Panc1 (cell line): ENCODE measurements around the gene TJP2. TPM values are rescaled to one million over a fixed set of nuclear protein-coding genes. Genes with fewer than 3 reads are reported as not detected.

Experiments
- ATAC-seq: fragments of 200-7000 bp; cut with Tn5 transposase; 2 replicates; pipeline ENCODE4 v1.9.1; 2020; ENCODE audit warnings: mild to moderate bottlenecking, moderate library complexity
- BruUV-seq: library from RNA; stranded (reverse); fragments of 400-500 nt; replicated peaks from 2 replicates; lab custom pipeline; 2021; lab: Mats Ljungman, UMichigan
- CTCF ChIA-PET: fragments of 300-600 bp; sonication (Branson Sonifier 250); formaldehyde crosslinking; loops from one replicate; lab custom pipeline; 2022; ENCODE audit warnings: antibody characterized with exemption; lab: Charles Lee
- POLR2A ChIA-PET: fragments of 300-600 bp; sonication (Branson Sonifier 250); formaldehyde crosslinking; loops from one replicate; lab custom pipeline; 2022; ENCODE audit warnings: antibody characterized with exemption; lab: Charles Lee
- DNase-seq: peaks from one replicate; pipeline ENCODE4 v3.0.0-alpha.2; 2010; ENCODE audit warnings: low read depth, low spot score
- H3K27ac ChIP-seq: 2 replicates; pipeline ENCODE4 v1.5.1; 2011; ENCODE audit warnings: mild to moderate bottlenecking, low read length, inconsistent platforms
- H3K27me3 ChIP-seq: fragments of 200-500 bp; sonication (Bioruptor generic); 2 replicates; pipeline ENCODE4 v1.6.0; 2014; ENCODE audit warnings: low read length, inconsistent platforms; ENCODE audit not compliant: control insufficient read depth, insufficient read depth
- H3K36me3 ChIP-seq: fragments of 200-500 bp; sonication (Bioruptor generic); 2 replicates; pipeline ENCODE4 v1.5.1; 2014; ENCODE audit warnings: inconsistent platforms, mild to moderate bottlenecking, low read length, moderate library complexity; ENCODE audit not compliant: control insufficient read depth, insufficient read depth
- H3K4me1 ChIP-seq: 2 replicates; pipeline ENCODE4 v1.5.1; 2011; ENCODE audit warnings: inconsistent platforms, mild to moderate bottlenecking, low read length, moderate library complexity; ENCODE audit not compliant: control insufficient read depth, insufficient read depth
- H3K4me3 ChIP-seq, 2 experiments: 2 replicates each; pipeline ENCODE4 v1.5.1; 2011 to 2012; ENCODE audit warnings: low read depth in 2 of 2, low read length in 2 of 2, mild to moderate bottlenecking in 2 of 2, inconsistent platforms in 1 of 2, moderate library complexity in 1 of 2
- H3K9me3 ChIP-seq: fragments of 200-500 bp; sonication (Bioruptor generic); 2 replicates; pipeline ENCODE4 v1.5.1; 2014; ENCODE audit warnings: low read depth, mild to moderate bottlenecking, inconsistent platforms, low read length, moderate library complexity; ENCODE audit not compliant: control insufficient read depth, insufficient read depth
- POLR2AphosphoS5 ChIP-seq: IDR thresholded peaks from 2 replicates; pipeline ENCODE4 v1.6.1; 2012; ENCODE audit warnings: mild to moderate bottlenecking, low read depth, low read length, moderate library complexity
- REST ChIP-seq, 2 experiments: IDR thresholded peaks; 2 replicates each; pipeline ENCODE4 v1.6.1; 2011 to 2012; ENCODE audit warnings: low read depth in 2 of 2, control low read depth in 1 of 2, low read length in 1 of 2, mild to moderate bottlenecking in 1 of 2, moderate library complexity in 1 of 2; ENCODE audit not compliant: insufficient read depth in 1 of 2
- SIN3A ChIP-seq: IDR thresholded peaks from 2 replicates; pipeline ENCODE4 v1.6.1; 2012; ENCODE audit warnings: low read depth, mild to moderate bottlenecking, low read length, moderate library complexity, borderline replicate concordance; ENCODE audit not compliant: insufficient read depth
- TCF7L2 ChIP-seq: IDR thresholded peaks from 2 replicates; pipeline ENCODE4 v1.6.1; 2011; ENCODE audit warnings: mild to moderate bottlenecking, low read depth, low read length, inconsistent platforms
- in situ Hi-C: cut with HindIII; loops from 2 replicates; pipeline ENCODE4 v1.10.0; 2016; ENCODE audit warnings: low sequenced_read_pairs, low pct_unique_long_range_greater_than_20kb
- intact Hi-C: fragments of 100-400 bp; cut with micrococcal nuclease; formaldehyde crosslinking; loops from one replicate; pipeline ENCODE4 v1.10.0; 2022; ENCODE audit not compliant: unreplicated experiment
- total RNA-seq: library from RNA; stranded (reverse); gene quantifications from one replicate; pipeline ENCODE4 v1.2.1, GENCODE V29; 2021; ENCODE audit not compliant: unreplicated experiment
- TF ChIP-seq, protein P1 (sequence below): fragments of 450-650 bp; IDR thresholded peaks from 2 replicates; pipeline ENCODE4 v1.5.1; 2017; ENCODE audit warnings: mild to moderate bottlenecking

The TJP2 gene
- total RNA-seq, 1 experiment from 2014 or later, result 40.2 TPM

DNA sequence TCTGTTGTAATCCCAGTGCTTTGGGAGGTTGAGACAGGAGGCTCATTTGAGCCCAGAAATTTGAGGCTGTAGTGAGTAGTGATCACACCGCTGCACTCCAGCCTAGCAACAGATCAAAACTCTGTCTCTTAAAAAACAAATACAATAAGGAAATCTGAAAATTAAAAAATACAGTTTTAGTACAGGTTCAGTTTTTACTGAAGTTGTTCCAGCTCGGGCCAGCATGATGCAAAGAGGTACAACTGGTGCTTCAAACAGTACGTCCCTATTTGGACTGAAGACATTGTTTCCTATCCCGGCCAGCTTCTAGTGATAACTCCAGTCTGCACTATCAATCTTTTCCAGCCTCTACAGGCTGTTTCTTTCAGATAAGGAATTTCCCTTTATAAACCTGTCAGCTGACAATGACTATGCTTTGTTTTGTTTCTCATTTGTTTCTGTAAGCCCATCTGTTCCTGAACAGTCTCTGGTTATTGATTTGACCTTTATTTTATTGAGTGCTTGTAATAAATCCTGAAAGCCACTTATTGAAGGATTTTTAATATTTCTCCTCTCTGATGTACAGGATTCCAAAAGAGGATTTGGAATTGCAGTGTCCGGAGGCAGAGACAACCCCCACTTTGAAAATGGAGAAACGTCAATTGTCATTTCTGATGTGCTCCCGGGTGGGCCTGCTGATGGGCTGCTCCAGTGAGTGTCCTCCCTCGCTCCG lies 41.9 kb downstream of the TJP2 start:
- DNase-seq (no peak), ATAC-seq (no peak)
- H3K4me1 ChIP-seq, result no peaks in the 10 kb centered on the region
- H3K4me3 ChIP-seq, result no peak overlapping the region
- CTCF ChIA-PET, result interaction anchor here (0.7 kb wide), 1 partner anchor 138 kb away, joined by 4 read pairs; no protein-coding TSS in a partner anchor
- no TSS peak for BruUV-seq
- no peak overlapping the region for H3K27ac ChIP-seq
- H3K36me3 ChIP-seq, result no peaks in the 10 kb centered on the region
- H3K27me3 ChIP-seq, result no peaks in the 10 kb centered on the region
- H3K9me3 ChIP-seq, result no peaks in the 10 kb centered on the region
- TF ChIP-seq TCF7L2, result no peak
- no peak for TF ChIP-seq REST (IDR thresholded peaks at IDR 0.05; ENCODE audit: insufficient read depth in 1 of 2, low read depth in 2 of 2, low read length in 1 of 2)
- TF ChIP-seq, protein P1, sequence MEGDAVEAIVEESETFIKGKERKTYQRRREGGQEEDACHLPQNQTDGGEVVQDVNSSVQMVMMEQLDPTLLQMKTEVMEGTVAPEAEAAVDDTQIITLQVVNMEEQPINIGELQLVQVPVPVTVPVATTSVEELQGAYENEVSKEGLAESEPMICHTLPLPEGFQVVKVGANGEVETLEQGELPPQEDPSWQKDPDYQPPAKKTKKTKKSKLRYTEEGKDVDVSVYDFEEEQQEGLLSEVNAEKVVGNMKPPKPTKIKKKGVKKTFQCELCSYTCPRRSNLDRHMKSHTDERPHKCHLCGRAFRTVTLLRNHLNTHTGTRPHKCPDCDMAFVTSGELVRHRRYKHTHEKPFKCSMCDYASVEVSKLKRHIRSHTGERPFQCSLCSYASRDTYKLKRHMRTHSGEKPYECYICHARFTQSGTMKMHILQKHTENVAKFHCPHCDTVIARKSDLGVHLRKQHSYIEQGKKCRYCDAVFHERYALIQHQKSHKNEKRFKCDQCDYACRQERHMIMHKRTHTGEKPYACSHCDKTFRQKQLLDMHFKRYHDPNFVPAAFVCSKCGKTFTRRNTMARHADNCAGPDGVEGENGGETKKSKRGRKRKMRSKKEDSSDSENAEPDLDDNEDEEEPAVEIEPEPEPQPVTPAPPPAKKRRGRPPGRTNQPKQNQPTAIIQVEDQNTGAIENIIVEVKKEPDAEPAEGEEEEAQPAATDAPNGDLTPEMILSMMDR, result no peak
- no peak for TF ChIP-seq SIN3A
- no peak for TF ChIP-seq POLR2AphosphoS5
- in situ Hi-C loops (no loop called here), intact Hi-C loops (no loop called here)
- POLR2A ChIA-PET, result no interaction called here

GRCh38 chr9:69218166-69218565 lies 44.1 kb downstream of the TJP2 start:
- no peak overlapping the region for H3K27ac ChIP-seq
- no peak overlapping the region for H3K4me3 ChIP-seq
- BruUV-seq, result no TSS peak
- no peaks in the 10 kb centered on the region for H3K4me1 ChIP-seq
- ChIA-PET CTCF (no interaction called here), POLR2A (no interaction called here)
- TF ChIP-seq TCF7L2, result no peak
- TF ChIP-seq, protein P1, result no peak
- intact Hi-C loops, result no loop called here
- ATAC-seq (no peak), DNase-seq (no peak)
- H3K9me3 ChIP-seq, result no peaks in the 10 kb centered on the region
- no peaks in the 10 kb centered on the region for H3K27me3 ChIP-seq
- in situ Hi-C loops, result no loop called here
- H3K36me3 ChIP-seq, result no peaks in the 10 kb centered on the region
